Fibroblast of the aortic adventitia (primary cell): ENCODE data around the gene FAP. TPM values are rescaled to one million over a fixed set of nuclear protein-coding genes. Genes with fewer than 3 reads are reported as not detected.
A peak's percentile ranks its signal among the peaks of the same experiment; 100 is the strongest.

Experiments used
- DNase-seq: peaks from one replicate; pipeline ENCODE4 v3.0.0-alpha.2; 2010; ENCODE audit warnings: low read depth
- H3K4me3 ChIP-seq: 2 replicates; pipeline ENCODE4 v1.5.1; 2011; ENCODE audit warnings: low read depth, mild to moderate bottlenecking, control low read depth, low read length, moderate library complexity
- CTCF ChIP-seq: IDR thresholded peaks from 2 replicates; pipeline ENCODE4 v1.5.1; 2011; ENCODE audit warnings: mild to moderate bottlenecking, low read length, control low read depth, inconsistent platforms; ENCODE audit not compliant: insufficient read depth
- total RNA-seq: library from RNA; depleted of rRNA; stranded (reverse); fragments of >200 nt; gene quantifications from 2 replicates; pipeline ENCODE4 v1.2.3, GENCODE V29; 2012; ENCODE audit warnings: low replicate concordance

FAP gene
- 150 and 228 TPM in 2 replicates for total RNA-seq

- H3K4me3 ChIP-seq = peak within 1 kb of the TSS; percentile 80
- DNase-seq = peak; percentile 98
- no peak for TF ChIP-seq CTCF
These were observed at the start of gene FAP for GRCh38 chr2:162243294-162243693. Gene FAP (minus strand): TSS chr2:162243445. CDS start chr2:162243327, 118 bp downstream.

GRCh38 chr2:162291748-162292147 is 48.5 kb upstream of the FAP start:
- no peak for DNase-seq
- no peak for TF ChIP-seq CTCF
- no peak overlapping the region for H3K4me3 ChIP-seq

- H3K4me3 ChIP-seq = no peak overlapping the region
- DNase-seq = no peak
- TF ChIP-seq CTCF = no peak
These were observed 39.6 kb upstream of the FAP start for GRCh38 chr2:162282765-162283425.

GRCh38 chr2:162280654-162281053 is 37.4 kb upstream of the FAP start:
- TF ChIP-seq CTCF = no peak
- no peak for DNase-seq
- no peak overlapping the region for H3K4me3 ChIP-seq

GRCh38 chr2:162277381-162277780 is 34.1 kb upstream of the FAP start:
- no peak for TF ChIP-seq CTCF
- no peak overlapping the region for H3K4me3 ChIP-seq
- no peak for DNase-seq

- no peak overlapping the region for H3K4me3 ChIP-seq
- no peak for DNase-seq
- TF ChIP-seq CTCF = no peak
These were observed 24.8 kb upstream of the FAP start for GRCh38 chr2:162267996-162268395.

GRCh38 chr2:162267496-162267895 is 24.3 kb upstream of the FAP start:
- H3K4me3 ChIP-seq = no peak overlapping the region
- no peak for TF ChIP-seq CTCF
- no peak for DNase-seq
